HepG2 (cell line): Measurements from ENCODE around the gene ACVR1B. TPM values are rescaled to one million over a fixed set of nuclear protein-coding genes. Genes with fewer than 3 reads are reported as not detected.

Source experiments
- BORCS8-MEF2B ChIP-seq: sonication (generic); formaldehyde crosslinking; IDR thresholded peaks from 2 replicates; pipeline ENCODE4 v1.8.0; 2022; ENCODE audit warnings: mild to moderate bottlenecking, missing genetic modification reagents
- CBX2 ChIP-seq, 2 experiments: fragments of 200-600 bp in 1 of 2; sonication (generic); formaldehyde crosslinking in 1 of 2; IDR thresholded peaks; 2 replicates each; pipeline versions ENCODE4 v1.7.0 to v1.8.1; 2018 to 2022; ENCODE audit warnings: low read depth in 2 of 2, low read length in 1 of 2, mild to moderate bottlenecking in 1 of 2, missing genetic modification reagents in 1 of 2
- CEBPB ChIP-seq: IDR thresholded peaks from 2 replicates; pipeline ENCODE4 v1.6.1; 2011; ENCODE audit warnings: low read depth, low read length, improper control_type of control experiment, borderline replicate concordance
- HOXA5 ChIP-seq: sonication (generic); formaldehyde crosslinking; IDR thresholded peaks from 2 replicates; pipeline ENCODE4 v1.4.0; 2020; ENCODE audit warnings: missing genetic modification reagents
- ISX ChIP-seq: sonication (generic); formaldehyde crosslinking; conservative IDR thresholded peaks from 2 replicates; pipeline ENCODE4 v1.5.0; 2020; ENCODE audit warnings: missing genetic modification reagents
- KDM3A ChIP-seq: IDR thresholded peaks from 2 replicates; pipeline ENCODE4 v1.6.1; 2018; ENCODE audit warnings: low read depth, missing compliant biosample characterization
- MEF2D ChIP-seq: sonication (generic); formaldehyde crosslinking; IDR thresholded peaks from 2 replicates; pipeline ENCODE4 v1.5.1; 2020; ENCODE audit warnings: mild to moderate bottlenecking, missing genetic modification reagents
- NRL ChIP-seq: sonication (generic); formaldehyde crosslinking; IDR thresholded peaks from 2 replicates; pipeline ENCODE4 v1.5.0; 2020; ENCODE audit warnings: missing genetic modification reagents, mild to moderate bottlenecking, moderate library complexity, borderline replicate concordance
- PRPF4 ChIP-seq: fragments of 200-400 bp; formaldehyde crosslinking; IDR thresholded peaks from 2 replicates; pipeline ENCODE4 v1.6.1; 2016; ENCODE audit warnings: low read length, low read depth; ENCODE audit not compliant: poor library complexity, severe bottlenecking
- PTBP1 ChIP-seq: fragments of 200-400 bp; formaldehyde crosslinking; IDR thresholded peaks from 2 replicates; pipeline ENCODE4 v1.6.1; 2018; ENCODE audit warnings: low read length, low read depth; ENCODE audit not compliant: poor library complexity, severe bottlenecking
- RFX5 ChIP-seq: IDR thresholded peaks from 2 replicates; pipeline ENCODE4 v1.6.1; 2011; ENCODE audit warnings: low read depth, low read length, improper control_type of control experiment
- RFXAP ChIP-seq: sonication (generic); formaldehyde crosslinking; IDR thresholded peaks from 2 replicates; pipeline ENCODE4 v1.4.0; 2020; ENCODE audit warnings: missing genetic modification reagents, borderline replicate concordance
- SAP130 ChIP-seq: IDR thresholded peaks from 2 replicates; pipeline ENCODE4 v1.6.1; 2016; ENCODE audit warnings: low read depth
- SMAD3 ChIP-seq: sonication (generic); formaldehyde crosslinking; IDR thresholded peaks from 2 replicates; pipeline ENCODE4 v1.4.0; 2020; ENCODE audit warnings: missing genetic modification reagents
- SMARCC2 ChIP-seq: fragments of 450-650 bp; IDR thresholded peaks from 2 replicates; pipeline ENCODE4 v1.6.1; 2017; ENCODE audit warnings: antibody characterized with exemption, mild to moderate bottlenecking
- SOX6 ChIP-seq, 2 experiments: fragments of 450-650 bp in 1 of 2; sonication (generic) in 1 of 2; formaldehyde crosslinking in 1 of 2; IDR thresholded peaks; 2 replicates each; pipeline versions ENCODE4 v1.4.0 to v1.6.1; 2017 to 2020; ENCODE audit warnings: antibody characterized with exemption in 1 of 2, mild to moderate bottlenecking in 1 of 2, missing genetic modification reagents in 1 of 2
- ZNF292 ChIP-seq: sonication (generic); formaldehyde crosslinking; IDR thresholded peaks from 2 replicates; pipeline ENCODE4 v1.8.1; 2022; ENCODE audit warnings: mild to moderate bottlenecking, low read depth, missing genetic modification reagents, borderline replicate concordance
- ZNF562 ChIP-seq: sonication (generic); formaldehyde crosslinking; IDR thresholded peaks from 2 replicates; pipeline ENCODE4 v1.8.0; 2022; ENCODE audit warnings: missing genetic modification reagents, borderline replicate concordance
- ZNF776 ChIP-seq: sonication (generic); formaldehyde crosslinking; IDR thresholded peaks from 2 replicates; pipeline ENCODE4 v1.4.0; 2020; ENCODE audit warnings: mild to moderate bottlenecking, missing genetic modification reagents
- ZNF777 ChIP-seq: sonication (generic); formaldehyde crosslinking; IDR thresholded peaks from 2 replicates; pipeline ENCODE4 v1.4.0; 2020; ENCODE audit warnings: missing genetic modification reagents
- ZNF782 ChIP-seq: sonication (generic); formaldehyde crosslinking; IDR thresholded peaks from 2 replicates; pipeline ENCODE4 v1.4.0; 2020; ENCODE audit warnings: missing genetic modification reagents, mild to moderate bottlenecking, borderline replicate concordance
- polyA plus RNA-seq, 8 experiments: library from polyadenylated mRNA; depleted of rRNA in 3 of 8; stranded (reverse) in 7 of 8; unstranded in 1 of 8; fragments of >200 nt; fragmentation: Illumina TruSeq in 4 of 8; extraction: Trizol in 4 of 8; gene quantifications; 2 replicates each; pipeline versions ENCODE4 v1.2.1 to v1.2.3, GENCODE V29; 2011 to 2016; ENCODE audit warnings: low read depth in 4 of 8, missing spikeins in 1 of 8, mixed read lengths in 1 of 8; ENCODE audit not compliant: insufficient read depth in 1 of 8
- total RNA-seq, 5 experiments: library from RNA; depleted of rRNA; stranded (reverse); fragments of >200 nt; fragmentation: Illumina TruSeq; extraction: Trizol; gene quantifications; 2 replicates each; pipeline ENCODE4 v1.2.3, GENCODE V29; 2016; ENCODE audit warnings: low read depth in 1 of 5
- TF ChIP-seq, protein P1 (sequence below): sonication (generic); formaldehyde crosslinking; IDR thresholded peaks from 2 replicates; pipeline ENCODE4 v1.4.0; 2020; ENCODE audit warnings: missing genetic modification reagents, mild to moderate bottlenecking, borderline replicate concordance
- TF ChIP-seq, protein P2 (sequence below): sonication (generic); formaldehyde crosslinking; IDR thresholded peaks from 2 replicates; pipeline ENCODE4 v1.4.0; 2020; ENCODE audit warnings: mild to moderate bottlenecking, missing genetic modification reagents

ACVR1B gene
- total and polyA plus RNA-seq, 2 of the 13 experiments (the other 11 are each of a cell fraction or from before 2014, with no cell fraction given): 8.9 to 12.1 TPM

DNA sequence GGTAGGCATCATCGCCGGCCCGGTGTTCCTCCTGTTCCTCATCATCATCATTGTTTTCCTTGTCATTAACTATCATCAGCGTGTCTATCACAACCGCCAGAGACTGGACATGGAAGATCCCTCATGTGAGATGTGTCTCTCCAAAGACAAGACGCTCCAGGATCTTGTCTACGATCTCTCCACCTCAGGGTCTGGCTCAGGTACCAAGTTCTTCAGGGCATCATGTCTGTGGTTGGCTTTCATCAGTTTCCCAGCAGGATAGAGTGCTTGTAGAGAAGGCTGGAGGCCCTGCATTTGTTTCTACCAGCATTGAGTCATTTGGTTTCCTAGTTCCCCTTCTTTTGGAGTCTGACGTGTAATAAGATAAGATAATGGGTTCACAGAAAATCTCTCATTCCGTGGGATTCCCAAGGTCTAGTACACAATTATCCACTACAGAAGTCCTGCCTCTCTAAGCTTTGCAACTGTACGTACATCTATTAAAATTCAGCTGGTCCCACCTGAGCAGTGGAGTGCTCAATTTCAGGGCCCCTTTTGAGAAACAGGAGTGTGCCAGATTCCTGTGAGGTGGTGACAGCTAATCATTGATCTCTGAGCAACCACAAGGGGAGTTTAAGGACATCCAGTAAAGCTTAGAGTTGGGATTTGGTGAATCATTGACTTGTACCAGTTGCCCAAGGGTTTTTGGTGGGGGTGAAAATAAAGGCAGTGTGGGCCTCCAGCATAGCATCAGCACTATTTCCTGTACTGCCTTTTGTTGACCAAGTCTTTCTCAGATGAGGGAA is 25.1 kb downstream of the ACVR1B start (continued):
- no peak for TF ChIP-seq ZNF562 (CRISPR knock-in tag)
- TF ChIP-seq HOXA5: no peak
- TF ChIP-seq PTBP1: no peak
- no peak for TF ChIP-seq SMARCC2
- no peak for TF ChIP-seq RFX5
- no peak for TF ChIP-seq ZNF776 (CRISPR knock-in tag)
- TF ChIP-seq RFXAP (CRISPR knock-in tag): no peak
- no peak for TF ChIP-seq SOX6 (IDR thresholded peaks at IDR 0.05)
- TF ChIP-seq SOX6 (CRISPR knock-in tag; IDR thresholded peaks at IDR 0.05): peak; percentile 63
- no peak for TF ChIP-seq BORCS8-MEF2B (CRISPR knock-in tag)
- peak; percentile 62; the same call in 1 of the 2 replicates for TF ChIP-seq CEBPB
- no peak for TF ChIP-seq NRL (CRISPR knock-in tag)
- no peak for TF ChIP-seq SMAD3 (CRISPR knock-in tag)
- no peak for TF ChIP-seq KDM3A (CRISPR knock-in tag)
- TF ChIP-seq, protein P1, sequence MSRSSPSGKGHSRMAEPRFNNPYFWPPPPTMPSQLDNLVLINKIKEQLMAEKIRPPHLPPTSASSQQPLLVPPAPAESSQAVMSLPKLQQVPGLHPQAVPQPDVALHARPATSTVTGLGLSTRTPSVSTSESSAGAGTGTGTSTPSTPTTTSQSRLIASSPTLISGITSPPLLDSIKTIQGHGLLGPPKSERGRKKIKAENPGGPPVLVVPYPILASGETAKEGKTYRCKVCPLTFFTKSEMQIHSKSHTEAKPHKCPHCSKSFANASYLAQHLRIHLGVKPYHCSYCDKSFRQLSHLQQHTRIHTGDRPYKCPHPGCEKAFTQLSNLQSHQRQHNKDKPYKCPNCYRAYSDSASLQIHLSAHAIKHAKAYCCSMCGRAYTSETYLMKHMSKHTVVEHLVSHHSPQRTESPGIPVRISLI (CRISPR knock-in tag): no peak
- TF ChIP-seq MEF2D (CRISPR knock-in tag): 0 out of 2 replicates have a peak, but pooled peaks have one; percentile 45
- TF ChIP-seq, protein P2, sequence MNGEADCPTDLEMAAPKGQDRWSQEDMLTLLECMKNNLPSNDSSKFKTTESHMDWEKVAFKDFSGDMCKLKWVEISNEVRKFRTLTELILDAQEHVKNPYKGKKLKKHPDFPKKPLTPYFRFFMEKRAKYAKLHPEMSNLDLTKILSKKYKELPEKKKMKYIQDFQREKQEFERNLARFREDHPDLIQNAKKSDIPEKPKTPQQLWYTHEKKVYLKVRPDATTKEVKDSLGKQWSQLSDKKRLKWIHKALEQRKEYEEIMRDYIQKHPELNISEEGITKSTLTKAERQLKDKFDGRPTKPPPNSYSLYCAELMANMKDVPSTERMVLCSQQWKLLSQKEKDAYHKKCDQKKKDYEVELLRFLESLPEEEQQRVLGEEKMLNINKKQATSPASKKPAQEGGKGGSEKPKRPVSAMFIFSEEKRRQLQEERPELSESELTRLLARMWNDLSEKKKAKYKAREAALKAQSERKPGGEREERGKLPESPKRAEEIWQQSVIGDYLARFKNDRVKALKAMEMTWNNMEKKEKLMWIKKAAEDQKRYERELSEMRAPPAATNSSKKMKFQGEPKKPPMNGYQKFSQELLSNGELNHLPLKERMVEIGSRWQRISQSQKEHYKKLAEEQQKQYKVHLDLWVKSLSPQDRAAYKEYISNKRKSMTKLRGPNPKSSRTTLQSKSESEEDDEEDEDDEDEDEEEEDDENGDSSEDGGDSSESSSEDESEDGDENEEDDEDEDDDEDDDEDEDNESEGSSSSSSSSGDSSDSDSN (CRISPR knock-in tag): no peak
- TF ChIP-seq ZNF292 (CRISPR knock-in tag): no peak; the same call in 1 of the 2 replicates
- no peak for TF ChIP-seq ZNF782 (CRISPR knock-in tag)
- TF ChIP-seq PRPF4: no peak
- TF ChIP-seq CBX2 (IDR thresholded peaks at IDR 0.05; ENCODE audit: low read depth, low read length): no peak
- no peak for TF ChIP-seq CBX2 (CRISPR knock-in tag; IDR thresholded peaks at IDR 0.05; ENCODE audit: low read depth)
- no peak for TF ChIP-seq ZNF777 (CRISPR knock-in tag)
- TF ChIP-seq SAP130 (CRISPR knock-in tag): peak; percentile 54
- TF ChIP-seq ISX (CRISPR knock-in tag): no peak
